Eye (tissue), 1 donor: ENCODE measurements around the gene SHANK2.

Experiments
- DNase-seq: peaks from one replicate; pipeline ENCODE4 v3.0.0-alpha.2; 2015

SHANK2 gene

GRCh38 chr11:71218789-71219499 lies 33.4 kb downstream of the SHANK2 start:
- no peak for DNase-seq

- DNase-seq = no peak
Measured at GRCh38 chr11:71215425-71215965, 36.9 kb downstream of the SHANK2 start.

GRCh38 chr11:71214553-71215424 lies 37.6 kb downstream of the SHANK2 start:
- DNase-seq = no peak

GRCh38 chr11:71213696-71214552 lies 38.5 kb downstream of the SHANK2 start:
- DNase-seq = no peak

GRCh38 chr11:71212871-71213559 lies 39.4 kb downstream of the SHANK2 start:
- peak; percentile 35 for DNase-seq

GRCh38 chr11:71211631-71212030 lies 40.7 kb downstream of the SHANK2 start:
- no peak for DNase-seq

- DNase-seq = no peak
Measured at GRCh38 chr11:71210861-71211260, 41.5 kb downstream of the SHANK2 start.

- no peak for DNase-seq
Measured at GRCh38 chr11:71209656-71210055, 42.7 kb downstream of the SHANK2 start.

GRCh38 chr11:71209181-71209580 lies 43.2 kb downstream of the SHANK2 start:
- no peak for DNase-seq

- no peak for DNase-seq
Measured at GRCh38 chr11:71208011-71208774, 44.2 kb downstream of the SHANK2 start.

GRCh38 chr11:71207563-71207962 lies 44.8 kb downstream of the SHANK2 start:
- DNase-seq = no peak

- DNase-seq = peak; percentile 78
Measured at GRCh38 chr11:71206186-71206585, 46.2 kb downstream of the SHANK2 start.

GRCh38 chr11:71204748-71205664 lies 47.4 kb downstream of the SHANK2 start:
- no peak for DNase-seq

- DNase-seq = no peak
Measured at GRCh38 chr11:71204294-71204693, 48.1 kb downstream of the SHANK2 start.

- no peak for DNase-seq
Measured at GRCh38 chr11:71203681-71204080, 48.7 kb downstream of the SHANK2 start.

GRCh38 chr11:71202966-71203365 lies 49.4 kb downstream of the SHANK2 start:
- DNase-seq = no peak

GRCh38 chr11:71202598-71202944 lies 49.8 kb downstream of the SHANK2 start:
- DNase-seq = no peak
